Melanocyte of skin (primary cell): ENCODE data around the gene TRIM43B. TPM values are rescaled to one million over a fixed set of nuclear protein-coding genes. Genes with fewer than 3 reads are reported as not detected.

Experiments used
- small RNA-seq, 2 donors: library from RNA; depleted of rRNA; stranded (forward); fragments of <200 nt; gene quantifications; one replicate each; pipeline ENCODE3, GENCODE V24; 2012
- total RNA-seq, 2 donors: library from RNA; depleted of rRNA; stranded (reverse); fragments of >200 nt; gene quantifications; 2 replicates each; pipeline ENCODE4 v1.2.3, GENCODE V29; 2012

TRIM43B gene
- total RNA-seq = not detected

DNA sequence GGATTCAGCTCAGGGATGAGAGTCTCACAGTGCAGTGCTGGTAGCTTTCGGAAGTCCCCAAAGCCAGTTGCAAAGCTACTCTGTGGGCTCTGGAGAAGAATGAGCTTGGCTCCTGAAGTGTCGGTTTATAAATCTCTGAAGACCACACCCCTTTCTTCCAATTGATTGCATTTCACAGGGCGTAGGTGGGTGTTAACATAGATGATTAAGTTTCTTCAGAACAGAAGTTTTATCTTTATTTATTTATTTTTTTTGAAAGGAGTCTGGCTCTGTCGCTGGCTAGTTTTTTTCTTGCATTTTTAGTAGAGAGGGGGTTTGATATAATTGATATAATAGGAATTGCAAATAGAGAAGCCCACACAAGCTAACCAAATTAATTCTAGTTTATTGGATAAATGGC lies at the start of gene TRIM43B:
TRIM43B (minus strand) TSS at position 101 of the 400 bp plus-strand sequence. CDS start 2,040 bp downstream, outside the sequence.

Small RNA genes lying within 50 kb of the gene (small RNA-seq; reads per million reads assigned to genes)
- gene AC009237.11 (0 reads per million in 2 donors), gene AC133104.2 (0 reads per million in 2 donors)

Other genes starting within 250 kb of the TRIM43B start
- under 1 TPM; under 0.01 to 0.34 TPM for gene PROM2, start 210.3 kb downstream of the TRIM43B start, total RNA-seq
- 100 to 1,000 TPM in 1 of 2 donors, 10 to 100 TPM in 1; 33.3 to 168 TPM for gene KCNIP3, start 187.4 kb downstream of the TRIM43B start, total RNA-seq
- gene FAHD2A, start 82.0 kb downstream of the TRIM43B start, total RNA-seq = 10 to 100 TPM; 46.6 to 52.3 TPM
- gene TRIM43, start 107.2 kb upstream of the TRIM43B start, total RNA-seq = not detected